ENCODE results near the gene GADD45G.

GADD45G gene, protein sequence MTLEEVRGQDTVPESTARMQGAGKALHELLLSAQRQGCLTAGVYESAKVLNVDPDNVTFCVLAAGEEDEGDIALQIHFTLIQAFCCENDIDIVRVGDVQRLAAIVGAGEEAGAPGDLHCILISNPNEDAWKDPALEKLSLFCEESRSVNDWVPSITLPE

GRCh38 chr9:89604729-89605464 is at the start of gene GADD45G:
Gene GADD45G (plus strand): TSS chr9:89605012. CDS start chr9:89605122, 110 bp downstream.
- DNase-seq: peak; percentile 22

DNA sequence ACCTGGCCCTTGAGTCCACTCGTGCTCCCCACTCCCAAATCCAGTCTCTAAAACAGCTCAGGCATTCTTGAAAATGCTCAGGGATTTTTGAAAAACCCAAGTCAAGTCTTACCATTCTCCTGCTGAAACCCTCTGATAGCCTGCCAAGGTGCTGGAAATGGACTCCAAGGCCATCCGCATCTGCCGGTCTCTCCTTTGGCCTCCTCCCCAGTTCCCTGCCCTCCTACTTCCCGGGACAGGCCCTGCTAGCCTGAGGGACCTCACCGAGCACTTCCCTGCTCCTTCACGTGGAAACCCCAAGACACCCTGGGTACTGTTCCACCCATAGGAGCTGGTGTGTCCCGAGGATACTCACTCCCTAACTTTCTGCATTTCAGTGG is 49.8 kb upstream of the GADD45G start:
- DNase-seq: no peak

- DNase-seq: no peak
These were observed 49.1 kb upstream of the GADD45G start for GRCh38 chr9:89555451-89556375.

GRCh38 chr9:89558196-89558899 is 46.5 kb upstream of the GADD45G start:
- no peak for DNase-seq

DNA sequence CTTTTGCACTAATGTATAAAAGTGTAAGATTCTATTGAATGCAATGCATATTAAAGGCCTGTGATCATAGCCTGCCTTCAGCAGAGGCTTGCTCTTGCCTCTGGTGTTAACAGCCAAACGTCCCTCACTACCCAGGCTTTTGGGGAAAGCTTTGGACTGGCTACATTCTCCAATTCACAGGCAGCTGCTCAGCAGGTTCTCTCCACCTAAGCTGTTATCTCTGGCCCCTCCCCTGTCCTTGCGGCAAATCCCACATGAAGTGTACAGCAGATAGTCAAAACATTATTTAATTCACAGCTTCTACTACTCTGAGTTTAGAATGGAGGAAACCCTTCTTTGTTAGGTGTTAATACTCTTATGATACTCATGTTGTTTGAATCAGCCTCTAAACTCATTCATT is 45.9 kb upstream of the GADD45G start:
- no peak for DNase-seq

DNA sequence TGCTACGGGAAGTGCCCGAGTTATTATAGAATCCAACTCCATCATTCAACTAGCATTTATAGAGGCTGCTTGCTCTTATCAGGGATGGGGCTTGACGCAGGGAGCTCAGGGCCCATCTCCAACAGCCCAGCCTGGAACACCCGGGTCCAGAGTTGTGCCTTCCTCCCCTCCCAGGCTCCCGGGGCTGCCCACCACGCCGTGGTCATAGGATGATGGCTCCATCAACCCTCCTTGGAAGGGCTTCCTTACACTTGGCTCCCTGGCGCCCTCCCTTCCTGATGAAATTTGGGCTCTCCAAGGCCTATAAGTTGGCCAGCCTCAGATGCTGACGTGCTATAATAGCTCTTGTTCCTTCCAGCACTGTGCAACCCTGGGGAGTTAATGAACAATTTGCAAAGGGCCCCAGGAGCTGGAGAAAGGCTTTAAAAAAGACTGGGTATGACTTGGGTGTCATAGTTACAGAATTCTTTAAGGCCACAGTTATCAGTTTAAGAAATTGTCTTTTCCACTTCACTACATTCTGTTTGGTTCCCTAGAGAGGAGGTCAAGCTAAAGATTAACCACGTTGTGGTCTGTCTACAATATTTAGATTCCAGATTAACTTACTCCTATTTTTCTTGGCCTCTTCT is 42.5 kb upstream of the GADD45G start:
- no peak for DNase-seq

DNA sequence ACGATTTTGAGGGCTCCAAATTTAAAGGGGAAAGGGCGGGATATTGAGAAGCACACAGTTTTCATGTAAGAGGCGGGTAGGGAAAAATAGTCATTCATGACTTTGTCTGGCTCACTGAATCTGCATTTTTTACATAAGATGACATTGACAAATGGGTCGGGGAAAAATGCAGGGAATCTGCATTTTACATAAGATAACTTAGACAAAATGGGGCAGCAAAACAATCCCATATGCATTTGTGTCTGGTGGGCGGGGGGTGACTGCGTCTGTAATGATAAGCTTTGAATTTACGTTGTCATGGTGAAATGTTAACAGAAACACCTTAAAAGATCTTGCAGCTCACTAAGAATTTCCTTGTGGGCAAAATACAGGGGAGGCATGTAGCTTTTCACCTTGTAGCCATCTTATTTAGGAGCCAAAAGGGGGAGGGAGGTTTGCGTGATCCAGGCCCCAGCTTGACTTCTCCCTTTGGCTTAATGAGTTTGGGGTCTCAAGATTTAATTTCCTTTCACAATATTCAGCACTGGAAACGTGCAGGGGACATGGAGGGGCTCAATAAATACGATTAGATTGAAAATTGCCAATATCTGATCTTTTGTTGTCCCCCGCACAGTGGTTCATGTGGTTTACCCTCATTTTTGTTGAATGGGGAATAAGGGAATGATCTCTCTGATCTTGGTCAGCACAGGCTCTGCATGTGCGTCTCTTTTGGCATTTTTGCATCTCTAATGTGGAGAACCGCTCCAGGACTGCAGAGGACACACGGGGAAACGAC is 41.1 kb upstream of the GADD45G start:
- DNase-seq: no peak

GRCh38 chr9:89564346-89564878 is 40.4 kb upstream of the GADD45G start:
- DNase-seq: no peak

DNA sequence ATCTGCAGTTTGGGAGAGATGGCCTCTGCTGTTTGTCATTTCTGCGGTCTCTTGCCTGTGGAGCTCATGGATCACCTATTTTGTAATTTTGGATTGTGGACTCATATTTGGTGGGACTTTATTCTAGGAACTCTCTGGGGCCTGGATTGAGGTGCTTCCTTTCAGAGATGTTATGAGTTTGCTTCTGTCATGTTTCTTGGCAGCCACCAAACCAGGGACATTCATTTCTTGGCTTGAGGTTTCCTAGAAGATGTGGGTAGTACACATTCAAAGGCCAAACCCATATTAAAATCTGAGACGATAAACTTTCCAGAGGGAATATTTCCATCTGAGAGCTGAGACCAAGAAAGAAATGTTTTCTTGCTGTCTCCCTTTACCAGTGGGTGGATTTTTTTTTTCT is 37.2 kb upstream of the GADD45G start:
- DNase-seq: no peak

- DNase-seq: no peak
These were observed 30.5 kb upstream of the GADD45G start for GRCh38 chr9:89574309-89574708.

DNA sequence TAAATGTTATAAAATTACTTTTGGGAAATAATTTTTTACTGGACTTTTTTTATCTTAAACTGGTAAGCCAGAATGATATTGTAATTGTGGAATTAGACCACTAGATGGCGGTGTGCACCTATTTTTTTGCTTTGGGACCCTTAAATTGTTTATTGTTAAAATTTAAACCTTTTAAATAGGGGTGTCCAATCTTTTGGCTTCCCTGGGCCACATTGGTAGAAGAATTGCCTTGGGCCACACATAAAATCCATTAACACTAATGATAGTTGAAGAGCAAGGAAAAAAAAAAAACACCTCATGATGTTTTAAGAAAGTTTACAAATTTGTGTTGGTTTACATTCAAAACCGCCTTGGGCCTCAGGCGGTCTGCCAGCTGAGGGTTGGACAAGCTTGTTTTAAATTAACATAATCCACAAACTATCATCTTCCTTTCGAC is 28.4 kb upstream of the GADD45G start:
- DNase-seq: no peak

DNA sequence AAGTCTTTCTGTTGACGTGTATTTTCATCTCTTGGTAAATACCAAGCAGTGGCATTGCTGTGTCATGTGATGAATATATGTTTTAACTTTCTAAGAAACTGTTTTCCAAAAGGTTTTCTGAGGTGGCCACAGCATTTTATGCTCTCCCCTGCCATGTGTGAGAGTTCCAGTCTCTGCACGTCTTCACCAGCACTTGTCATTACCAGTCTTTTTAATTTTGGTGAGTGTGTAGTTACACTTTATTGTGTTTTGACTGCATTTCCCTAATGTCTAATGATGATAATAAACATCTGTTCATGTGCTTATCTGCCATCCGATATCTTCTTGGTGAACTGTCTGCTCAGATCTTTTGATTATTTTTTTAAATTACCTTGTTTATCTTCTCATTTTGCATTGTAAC is 27.4 kb upstream of the GADD45G start:
- DNase-seq: no peak

DNA sequence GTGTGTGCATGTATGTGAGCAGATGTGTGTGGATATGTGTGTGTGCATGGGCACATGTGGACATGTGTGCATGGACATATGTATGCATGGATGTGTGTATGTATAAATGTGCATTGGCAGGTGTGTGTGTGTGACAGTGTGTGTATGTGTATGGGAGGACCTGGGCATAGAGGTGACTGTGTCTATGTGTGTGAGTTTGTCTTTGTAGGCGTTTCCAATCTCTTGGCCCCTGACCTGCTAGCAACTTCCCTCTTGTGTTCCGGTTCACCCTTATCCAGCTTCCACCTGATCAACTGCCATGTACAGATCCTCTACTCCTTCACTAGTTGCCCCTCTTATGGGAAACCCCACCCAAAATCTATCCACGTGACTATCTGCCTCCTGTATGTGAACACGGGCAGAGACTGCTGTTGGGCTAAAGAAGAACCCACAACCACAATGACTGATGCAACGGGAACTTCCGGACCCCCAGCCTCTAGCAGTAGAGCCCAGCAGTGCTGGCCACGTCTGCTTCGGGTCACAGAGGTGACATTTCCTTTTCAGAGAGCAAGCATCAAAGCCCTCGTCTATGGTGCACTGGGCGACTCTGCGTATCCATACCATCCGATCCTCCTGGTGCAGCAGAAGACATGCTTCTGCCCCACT is 24.9 kb upstream of the GADD45G start:
- no peak for DNase-seq

DNA sequence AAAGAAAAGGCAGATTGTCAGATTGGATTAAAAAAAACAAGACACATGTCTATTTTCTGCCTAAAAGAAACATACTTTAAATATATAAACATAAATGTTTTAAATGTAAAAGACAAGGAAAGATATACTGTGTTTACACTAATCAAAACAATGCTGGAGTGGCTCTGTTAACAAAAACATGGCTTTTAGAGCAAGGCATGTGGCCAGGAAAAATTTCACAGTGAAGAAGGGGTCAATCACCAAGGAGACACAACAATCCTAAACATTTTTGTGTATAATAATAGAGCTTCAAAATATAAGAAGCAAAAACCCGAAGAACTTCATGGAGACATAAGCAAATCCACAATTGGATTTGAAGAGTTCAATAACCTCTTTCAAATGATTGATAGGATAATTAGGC is 18.5 kb upstream of the GADD45G start:
- DNase-seq: no peak

DNA sequence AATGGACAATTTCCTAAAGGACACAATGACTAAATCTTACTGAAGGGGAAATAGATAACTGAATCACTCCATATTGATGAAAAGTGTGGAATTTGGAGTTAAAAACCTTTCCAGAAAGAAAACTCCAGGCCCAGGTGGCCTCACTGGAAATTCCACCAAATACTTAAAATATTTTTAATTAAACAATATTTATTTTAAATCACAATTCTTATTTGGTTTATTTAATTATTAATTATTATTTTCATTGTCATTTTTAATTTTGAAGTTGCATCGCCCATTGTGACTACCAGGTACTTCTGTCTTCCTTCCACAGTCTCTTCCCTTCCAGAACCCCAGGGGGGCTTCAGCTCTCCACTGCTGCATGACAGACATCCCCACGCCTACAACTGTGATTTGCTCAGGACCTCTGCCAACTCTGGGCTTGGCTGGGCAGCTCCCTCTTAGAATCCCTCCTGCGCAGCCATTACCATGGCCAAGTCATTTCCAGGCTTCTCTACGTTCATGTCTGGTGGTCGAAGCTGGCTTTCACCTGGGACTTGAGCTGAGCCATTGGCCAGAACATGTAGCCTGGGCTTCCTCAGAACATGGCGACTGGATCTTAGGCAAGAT is 16.4 kb upstream of the GADD45G start:
- no peak for DNase-seq

- no peak for DNase-seq
These were observed 14.4 kb upstream of the GADD45G start for GRCh38 chr9:89590415-89590814.

DNA sequence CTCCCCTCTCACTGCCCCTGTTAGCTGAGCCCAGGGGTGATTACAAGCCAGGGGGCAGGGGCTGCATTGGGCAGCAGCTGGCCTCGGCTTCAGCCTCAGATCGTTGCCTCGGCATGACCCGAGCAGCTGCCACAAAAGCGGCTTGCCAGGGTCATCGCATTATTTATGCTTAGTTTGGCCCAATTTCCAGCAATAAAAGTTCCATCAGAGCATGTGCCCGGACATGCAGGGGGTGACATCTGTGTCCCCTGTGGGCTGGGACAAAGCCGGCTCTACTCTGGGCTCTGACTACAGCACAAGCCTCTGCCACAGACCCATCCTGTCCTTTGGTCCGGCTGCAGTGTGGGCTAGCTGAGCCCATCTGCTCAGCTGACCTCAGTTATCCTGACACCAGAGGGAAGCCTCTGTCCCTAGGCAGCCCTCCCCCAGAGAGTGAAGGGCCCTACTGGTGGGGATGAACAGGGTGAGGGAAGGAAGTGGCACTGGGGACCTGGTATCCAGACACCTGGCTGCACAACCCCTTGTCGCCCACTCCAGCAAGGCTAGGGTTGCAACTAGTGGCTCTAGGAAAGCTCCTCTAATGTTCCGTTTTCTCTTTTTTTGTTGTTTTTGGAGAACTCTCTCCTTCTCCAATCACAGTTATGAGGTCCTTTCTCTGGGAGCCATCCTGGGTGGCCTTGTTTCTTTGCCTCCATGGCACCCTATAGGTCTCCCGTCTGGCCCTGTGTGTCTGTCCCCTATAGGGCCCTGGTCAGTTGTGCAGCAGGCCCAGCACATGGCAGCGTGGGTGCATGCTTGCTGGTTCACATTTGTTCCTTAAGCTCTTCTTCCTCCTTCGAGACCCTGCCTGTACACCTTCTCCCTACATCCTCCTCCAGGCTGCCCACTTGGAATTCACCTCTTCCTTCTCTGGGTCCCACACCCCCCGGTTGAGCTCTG is 13.3 kb upstream of the GADD45G start:
- DNase-seq: no peak

- no peak for DNase-seq
These were observed 12.5 kb upstream of the GADD45G start for GRCh38 chr9:89592213-89592815.

Data from cortex of kidney (tissue), 1 donor.